K562 (cell line): Measurements from ENCODE around the gene STPG2. TPM values are rescaled to one million over a fixed set of nuclear protein-coding genes. Genes with fewer than 3 reads are reported as not detected.

Experiments used
- ATAC-seq: fragments of 200-7000 bp; cut with Tn5 transposase; 3 replicates; pipeline ENCODE4 v1.9.1; 2020; ENCODE audit warnings: moderate library complexity
- BruUV-seq: library from RNA; stranded (reverse); fragments of 400-500 nt; replicated peaks from 2 replicates; lab custom pipeline; 2021; lab: Mats Ljungman, UMichigan
- CTCF ChIA-PET: fragments of 300-600 bp; formaldehyde crosslinking; extraction: SDS; loops from one replicate; lab custom pipeline; 2021; ENCODE audit warnings: low intra/inter-chr PET ratio; lab: Yijun Ruan, JAX
- POLR2A ChIA-PET: fragments of 300-600, 350-650 bp; sonication (Branson Sonifier 250); formaldehyde crosslinking; extraction: SDS; loops from one replicate; lab custom pipeline; 2021; ENCODE audit warnings: antibody characterized with exemption, inconsistent platforms; lab: Yijun Ruan, JAX
- DNase-seq, 4 experiments: peaks; one replicate each; pipeline versions ENCODE4 v3.0.0 to v3.0.0-alpha.2; 2011 to 2018; ENCODE audit warnings: low spot score in 3 of 4, mixed read lengths in 3 of 4; ENCODE audit errors: extremely low read depth in 1 of 4
- FAIRE-seq: peaks from 2 replicates; lab custom pipeline; 2011; peaks lifted over from hg19 to GRCh38; lab: Jason Lieb, UNC
- H2AFZ ChIP-seq: 2 replicates; pipeline ENCODE4 v1.6.0; 2011; ENCODE audit warnings: low read depth, low read length, control low read depth, inconsistent platforms
- H3K27ac ChIP-seq: fragments of 200-600 bp; 3 replicates; pipeline ENCODE4 v1.8.0; 2011; ENCODE audit warnings: low read depth, mild to moderate bottlenecking, control low read depth, inconsistent platforms, low read length, moderate library complexity, mixed read lengths; ENCODE audit errors: extremely low read depth
- H3K27me3 ChIP-seq, 2 experiments: fragments of 300-600 bp in 1 of 2; 2 replicates in 1 of 2; 3 replicates in 1 of 2; pipeline versions ENCODE4 v1.6.0 to v1.8.0; 2011; ENCODE audit warnings: inconsistent platforms in 2 of 2, low read length in 2 of 2, mild to moderate bottlenecking in 1 of 2, mixed read lengths in 1 of 2, moderate library complexity in 1 of 2; ENCODE audit not compliant: control insufficient read depth in 2 of 2, insufficient read depth in 2 of 2
- H3K36me3 ChIP-seq: fragments of 300-600 bp; 3 replicates; pipeline ENCODE4 v1.8.0; 2011; ENCODE audit warnings: mild to moderate bottlenecking, low read length, inconsistent platforms; ENCODE audit not compliant: control insufficient read depth, insufficient read depth
- H3K4me1 ChIP-seq, 2 experiments: fragments of 200-600 bp in 1 of 2; replicated peaks in 1 of 2; 2 replicates in 1 of 2; 3 replicates in 1 of 2; pipeline versions ENCODE4 v1.5.1 to v1.8.0; 2011; ENCODE audit warnings: inconsistent platforms in 2 of 2, low read length in 2 of 2, mild to moderate bottlenecking in 1 of 2, mixed read lengths in 1 of 2, moderate library complexity in 1 of 2; ENCODE audit not compliant: control insufficient read depth in 2 of 2, insufficient read depth in 2 of 2
- H3K4me2 ChIP-seq: 2 replicates; pipeline ENCODE4 v1.6.1; 2011; ENCODE audit warnings: low read length, control low read depth, inconsistent platforms, mixed read lengths; ENCODE audit not compliant: insufficient read depth
- H3K4me3 ChIP-seq: fragments of 200-600 bp; sonication (generic), shearing (Covaris generic); 2 replicates; pipeline ENCODE4 v1.5.1; 2016; ENCODE audit warnings: control low read depth, inconsistent platforms
- H3K79me2 ChIP-seq: fragments of 200-600 bp; 3 replicates; pipeline ENCODE4 v1.8.0; 2011; ENCODE audit warnings: low read length, inconsistent platforms; ENCODE audit not compliant: control insufficient read depth, insufficient read depth
- H3K9ac ChIP-seq, 2 experiments: 2 replicates each; pipeline versions ENCODE4 v1.6.0 to v1.6.1; 2011; ENCODE audit warnings: low read depth in 2 of 2, low read length in 2 of 2, control low read depth in 1 of 2, inconsistent platforms in 1 of 2, mild to moderate bottlenecking in 1 of 2, mixed read lengths in 1 of 2; ENCODE audit not compliant: insufficient read depth in 1 of 2
- H3K9me1 ChIP-seq: one replicate; pipeline ENCODE4 v1.6.0; 2011; ENCODE audit warnings: inconsistent platforms, mild to moderate bottlenecking, low read length, moderate library complexity; ENCODE audit not compliant: control insufficient read depth, insufficient read depth
- H3K9me3 ChIP-seq: replicated peaks from 2 replicates; pipeline ENCODE4 v1.5.1; 2011; ENCODE audit warnings: low read depth, low read length, inconsistent platforms; ENCODE audit not compliant: control insufficient read depth, insufficient read depth
- H4K20me1 ChIP-seq: replicated peaks from 2 replicates; pipeline ENCODE4 v1.6.1; 2011; ENCODE audit warnings: low read length, inconsistent platforms, mixed read lengths; ENCODE audit not compliant: control insufficient read depth, insufficient read depth
- ARID3B ChIP-seq: fragments of 250-450 bp; sonication (Bioruptor Pico); IDR thresholded peaks from 2 replicates; pipeline ENCODE4 v1.4.0; 2020; ENCODE audit warnings: borderline replicate concordance
- CBFA2T2 ChIP-seq: fragments of 450-650 bp; conservative IDR thresholded peaks from 2 replicates; pipeline ENCODE4 v1.6.1; 2017; ENCODE audit warnings: mild to moderate bottlenecking
- CTCF ChIP-seq, 3 experiments: IDR thresholded peaks in 2 of 3; conservative IDR thresholded peaks in 1 of 3; 2 replicates each; pipeline ENCODE4 v1.5.1; 2011 to 2012; ENCODE audit warnings: low read length in 3 of 3, mild to moderate bottlenecking in 3 of 3, control low read depth in 2 of 3, improper control_type of control experiment in 1 of 3, inconsistent platforms in 1 of 3, low read depth in 1 of 3, mixed read lengths in 1 of 3, moderate library complexity in 1 of 3; ENCODE audit not compliant: insufficient read depth in 2 of 3
- HCFC1 ChIP-seq: IDR thresholded peaks from 2 replicates; pipeline ENCODE4 v1.6.1; 2012; ENCODE audit warnings: low read depth, low read length, improper control_type of control experiment
- HINFP ChIP-seq: fragments of 450-650 bp; conservative IDR thresholded peaks from 2 replicates; pipeline ENCODE4 v1.6.1; 2016; ENCODE audit warnings: missing genetic modification characterization, low read depth, mild to moderate bottlenecking, control low read depth, missing compliant biosample characterization
- HMGXB4 ChIP-seq: sonication (generic); formaldehyde crosslinking; IDR thresholded peaks from 2 replicates; pipeline ENCODE4 v1.8.1; 2023; ENCODE audit warnings: mild to moderate bottlenecking, missing genetic modification reagents
- KLF6 ChIP-seq: fragments of 250-450 bp; sonication (Bioruptor Pico); IDR thresholded peaks from 2 replicates; pipeline ENCODE4 v1.4.0; 2020; ENCODE audit warnings: mild to moderate bottlenecking, moderate library complexity, borderline replicate concordance
- MTA1 ChIP-seq: fragments of 450-650 bp; IDR thresholded peaks from 2 replicates; pipeline ENCODE4 v1.6.1; 2017; ENCODE audit warnings: borderline replicate concordance
- PML ChIP-seq: IDR thresholded peaks from 2 replicates; pipeline ENCODE4 v1.6.1; 2012; ENCODE audit warnings: low read length, inconsistent platforms
- POLR2G ChIP-seq: fragments of 200-400 bp; formaldehyde crosslinking; IDR thresholded peaks from 2 replicates; pipeline ENCODE4 v1.6.1; 2017; ENCODE audit warnings: low read depth, mild to moderate bottlenecking, antibody characterized with exemption, low read length, moderate library complexity
- RAD21 ChIP-seq, 2 experiments: fragments of 250-450 bp in 1 of 2; fragments of 450-650 bp in 1 of 2; sonication (Bioruptor Pico) in 1 of 2; formaldehyde crosslinking in 1 of 2; IDR thresholded peaks in 1 of 2; conservative IDR thresholded peaks in 1 of 2; 2 replicates each; pipeline versions ENCODE4 v1.4.0 to v1.8.0; 2020 to 2022; ENCODE audit warnings: mild to moderate bottlenecking in 2 of 2, moderate library complexity in 1 of 2
- RBBP5 ChIP-seq: fragments of 200-600 bp; sonication (generic); IDR thresholded peaks from 2 replicates; pipeline ENCODE4 v1.6.1; 2012; ENCODE audit warnings: borderline replicate concordance, mild to moderate bottlenecking, low read length, control low read depth, inconsistent platforms; ENCODE audit not compliant: insufficient read depth, poor library complexity, severe bottlenecking
- ZNF184 ChIP-seq: sonication (generic); formaldehyde crosslinking; IDR thresholded peaks from 2 replicates; pipeline ENCODE4 v1.5.0; 2020; ENCODE audit warnings: missing genetic modification reagents
- ZNF778 ChIP-seq: fragments of 450-650 bp; formaldehyde crosslinking; IDR thresholded peaks from 2 replicates; pipeline ENCODE4 v1.4.0; 2020; ENCODE audit warnings: mild to moderate bottlenecking, moderate library complexity
- in situ Hi-C: fragments of 300-500 bp; cut with MboI; formaldehyde crosslinking; loops from 4 replicates; pipeline ENCODE4 v1.15.0; 2018; ENCODE audit warnings: inconsistent platforms, mixed read lengths
- intact Hi-C: fragments of 100-400 bp; cut with micrococcal nuclease; formaldehyde crosslinking; loops from 2 replicates; pipeline ENCODE4 v1.14.2; 2022
- polyA plus RNA-seq, 8 experiments: library from polyadenylated mRNA; depleted of rRNA in 4 of 8; stranded (reverse) in 5 of 8; unstranded in 3 of 8; fragments of >200 nt; fragmentation: Nextera tagmentation in 2 of 8; fragmentation: Illumina TruSeq in 1 of 8; extraction: Ambion mirVana in 2 of 8; extraction: Trizol in 1 of 8; gene quantifications; 2 replicates each; pipeline versions ENCODE4 v1.2.1 to v1.2.3, GENCODE V29; 2011 to 2014; ENCODE audit warnings: inconsistent platforms in 1 of 8, missing spikeins in 1 of 8
- total RNA-seq, 7 experiments: library from RNA; depleted of rRNA in 6 of 7; stranded (reverse); fragments of >200 nt in 6 of 7; fragmentation: Illumina TruSeq in 2 of 7; extraction: Trizol in 2 of 7; gene quantifications; 2 replicates each; pipeline versions ENCODE4 v1.2.1 to v1.2.3, GENCODE V29; 2011 to 2021; ENCODE audit warnings: low replicate concordance in 1 of 7

STPG2 gene
- total and polyA plus RNA-seq, 9 of the 15 experiments (the other 6 are each of a cell fraction or from before 2014, with no cell fraction given) = not detected

GRCh38 chr4:98150092-98150761 lies 7.0 kb upstream of the STPG2 start:
- H2AFZ ChIP-seq = no peak overlapping the region
- H4K20me1 ChIP-seq = no peaks in the 10 kb centered on the region
- in situ Hi-C loops (no loop called here), intact Hi-C loops (loop anchor here (5.0 to 10.0 kb wide), 3 partner anchors 237 to 1257 kb away; no protein-coding TSS in a partner anchor)
- ChIA-PET POLR2A (interaction anchor here (1.1 kb wide), 1 partner anchor 9 kb away, joined by 3 read pairs; no protein-coding TSS in a partner anchor), CTCF (no interaction called here)
- no peaks in the 10 kb centered on the region for H3K9me1 ChIP-seq
- no peak overlapping the region for H3K27ac ChIP-seq
- ATAC-seq (no peak), FAIRE-seq (no peak), DNase-seq (no peak)
- H3K9me3 ChIP-seq = no peaks in the 10 kb centered on the region
- H3K79me2 ChIP-seq = no peaks in the 10 kb centered on the region
- no peaks in the 10 kb centered on the region for H3K4me1 ChIP-seq
- H3K9ac ChIP-seq = no peak overlapping the region
- no peak overlapping the region for H3K4me2 ChIP-seq
- no peaks in the 10 kb centered on the region for H3K27me3 ChIP-seq
- TF ChIP-seq POLR2G (no peak), ZNF184 (CRISPR knock-in tag) (no peak), ZNF778 (no peak), KLF6 (CRISPR knock-in tag) (no peak), HINFP (tag) (no peak), CBFA2T2 (no peak), MTA1 (no peak), HCFC1 (no peak), RBBP5 (no peak), RAD21 (CRISPR knock-in tag; conservative IDR thresholded peaks at IDR 0.05 in 1 of 2, IDR thresholded peaks at IDR 0.05 in 1 of 2) (peak; percentile 40 to 50), PML (no peak), CTCF (IDR thresholded peaks at IDR 0.05 in 2 of 3, conservative IDR thresholded peaks at IDR 0.05 in 1 of 3; ENCODE audit: insufficient read depth in 2 of 3, low read depth in 1 of 3, low read length in 3 of 3) (peak in 1 of 3 experiments; percentile 43; a peak in 2 of 6 replicates), ARID3B (CRISPR knock-in tag) (no peak), HMGXB4 (CRISPR knock-in tag) (no peak)
- H3K36me3 ChIP-seq = no peaks in the 10 kb centered on the region
- no TSS peak for BruUV-seq
- no peak overlapping the region for H3K4me3 ChIP-seq
